Endothelial cell of umbilical vein (primary cell): Measurements from ENCODE around the gene LRRC32. TPM values are rescaled to one million over a fixed set of nuclear protein-coding genes. Genes with fewer than 3 reads are reported as not detected.

Experiments
- BruUV-seq: library from RNA; stranded (reverse); fragments of 400-500 nt; replicated peaks from 2 replicates; lab custom pipeline; 2021; lab: Mats Ljungman, UMichigan
- CTCF ChIA-PET: fragments of 300-600, 350-600 bp; sonication (Branson Sonifier 250); formaldehyde crosslinking; loops from one replicate; lab custom pipeline; 2021; ENCODE audit warnings: antibody characterized with exemption, inconsistent platforms; lab: Charles Lee
- POLR2A ChIA-PET: fragments of 300-600, 350-600 bp; sonication (Branson Sonifier 250); formaldehyde crosslinking; loops from one replicate; lab custom pipeline; 2021; ENCODE audit warnings: antibody characterized with exemption, inconsistent platforms; lab: Charles Lee
- DNase-seq: peaks from one replicate; pipeline ENCODE4 v3.0.0-alpha.2; 2011; ENCODE audit warnings: low read depth, low spot score
- FAIRE-seq: peaks from 2 replicates; lab custom pipeline; 2011; peaks lifted over from hg19 to GRCh38; lab: Jason Lieb, UNC
- H2AFZ ChIP-seq: 2 replicates; pipeline ENCODE4 v1.6.0; 2012; ENCODE audit warnings: low read depth, low read length, control low read depth, inconsistent platforms
- H3K27ac ChIP-seq: 2 replicates; pipeline ENCODE4 v1.5.1; 2011; ENCODE audit warnings: low read depth, mild to moderate bottlenecking, control low read depth, low read length, moderate library complexity; ENCODE audit not compliant: insufficient read depth
- H3K27me3 ChIP-seq, 2 experiments: 2 replicates each; pipeline versions ENCODE4 v1.6.0 to v1.6.1; 2011; ENCODE audit warnings: low read length in 2 of 2, mixed read lengths in 1 of 2; ENCODE audit not compliant: control insufficient read depth in 2 of 2, insufficient read depth in 2 of 2
- H3K36me3 ChIP-seq, 2 experiments: 2 replicates in 1 of 2; 3 replicates in 1 of 2; pipeline ENCODE4 v1.5.1; 2011; ENCODE audit warnings: low read length in 2 of 2, mild to moderate bottlenecking in 1 of 2, moderate library complexity in 1 of 2; ENCODE audit not compliant: control insufficient read depth in 2 of 2, insufficient read depth in 2 of 2; ENCODE audit errors: extremely low read depth in 1 of 2
- H3K4me1 ChIP-seq: 3 replicates; pipeline ENCODE4 v1.5.1; 2011; ENCODE audit warnings: mild to moderate bottlenecking, low read length; ENCODE audit not compliant: control insufficient read depth, insufficient read depth; ENCODE audit errors: extremely low read depth
- H3K4me2 ChIP-seq: 2 replicates; pipeline ENCODE4 v1.6.1; 2011; ENCODE audit warnings: low read length, control low read depth, mixed read lengths; ENCODE audit not compliant: insufficient read depth
- H3K4me3 ChIP-seq, 3 experiments: fragments of 200-600 bp in 1 of 3; sonication (generic), shearing (Covaris generic) in 1 of 3; replicated peaks in 1 of 3; 2 replicates each; pipeline ENCODE4 v1.5.1; 2011 to 2016; ENCODE audit warnings: control low read depth in 3 of 3, low read length in 3 of 3, mild to moderate bottlenecking in 2 of 3, inconsistent platforms in 1 of 3, low read depth in 1 of 3, moderate library complexity in 1 of 3; ENCODE audit not compliant: insufficient read depth in 1 of 3
- H3K79me2 ChIP-seq: 2 replicates; pipeline ENCODE4 v1.6.0; 2012; ENCODE audit warnings: low read length, inconsistent platforms; ENCODE audit not compliant: control insufficient read depth, insufficient read depth
- H3K9ac ChIP-seq: replicated peaks from 2 replicates; pipeline ENCODE3; 2011; ENCODE audit warnings: low read length, control low read depth; ENCODE audit not compliant: insufficient read depth; ENCODE audit errors: extremely low read depth
- H3K9me1 ChIP-seq: replicated peaks from 3 replicates; pipeline ENCODE4 v1.6.0; 2011; ENCODE audit warnings: mild to moderate bottlenecking, low read length; ENCODE audit not compliant: control insufficient read depth, insufficient read depth; ENCODE audit errors: extremely low read depth
- H3K9me3 ChIP-seq: replicated peaks from 2 replicates; pipeline ENCODE4 v1.5.1; 2012; ENCODE audit warnings: low read length, inconsistent platforms; ENCODE audit not compliant: control insufficient read depth, insufficient read depth
- H4K20me1 ChIP-seq: replicated peaks from 2 replicates; pipeline ENCODE3; 2011; ENCODE audit warnings: mild to moderate bottlenecking, low read length; ENCODE audit not compliant: control insufficient read depth, insufficient read depth; ENCODE audit errors: extremely low read depth
- CTCF ChIP-seq, 2 donors: IDR thresholded peaks; 1 replicate in 1 of 2; 2 replicates in 1 of 2; pipeline ENCODE4 v1.5.1; 2011; ENCODE audit warnings: low read length in 2 of 2, mild to moderate bottlenecking in 2 of 2, moderate library complexity in 2 of 2, control low read depth in 1 of 2, inconsistent platforms in 1 of 2, low read depth in 1 of 2; ENCODE audit not compliant: insufficient read depth in 1 of 2; ENCODE audit errors: extremely low read depth in 1 of 2
- FOS ChIP-seq: IDR thresholded peaks from 2 replicates; pipeline ENCODE4 v1.6.1; 2011; ENCODE audit warnings: mild to moderate bottlenecking, low read length, moderate library complexity, borderline replicate concordance; ENCODE audit not compliant: insufficient read depth
- JUN ChIP-seq: IDR thresholded peaks from 2 replicates; pipeline ENCODE4 v1.6.1; 2011; ENCODE audit warnings: borderline replicate concordance, low read depth; ENCODE audit not compliant: insufficient read length, insufficient read depth
- POLR2AphosphoS5 ChIP-seq: IDR thresholded peaks from 2 replicates; pipeline ENCODE4 v1.6.1; 2012; ENCODE audit warnings: low read depth, mild to moderate bottlenecking, control low read depth, low read length, moderate library complexity; ENCODE audit not compliant: insufficient read depth
- dilution Hi-C: fragments of 300-500 bp; cut with MboI; formaldehyde crosslinking; loops from one replicate; pipeline ENCODE4 v1.15.0; 2019; ENCODE audit warnings: low sequenced_read_pairs; ENCODE audit not compliant: extremely low pct_ligation_motif_present
- intact Hi-C: fragments of 100-400 bp; cut with micrococcal nuclease; formaldehyde crosslinking; loops from one replicate; pipeline ENCODE4 v1.10.0; 2022
- polyA plus RNA-seq, 4 experiments: library from polyadenylated mRNA; depleted of rRNA in 3 of 4; stranded (reverse) in 3 of 4; unstranded in 1 of 4; fragments of >200 nt; gene quantifications; 2 replicates each; pipeline versions ENCODE4 v1.2.1 to v1.2.3, GENCODE V29; 2011 to 2012; ENCODE audit warnings: missing spikeins in 1 of 4
- total RNA-seq: library from RNA; stranded (reverse); gene quantifications from 2 replicates; pipeline ENCODE4 v1.2.3, GENCODE V29; 2021
- TF ChIP-seq, protein P1 (sequence below): IDR thresholded peaks from 2 replicates; pipeline ENCODE4 v1.6.1; 2011; ENCODE audit not compliant: insufficient read depth, insufficient read length

Gene LRRC32
- total and polyA plus RNA-seq, 2 donors (not counting 3 experiments of a cell fraction or from before 2014, with no cell fraction given): 77.2 to 117 TPM

DNA sequence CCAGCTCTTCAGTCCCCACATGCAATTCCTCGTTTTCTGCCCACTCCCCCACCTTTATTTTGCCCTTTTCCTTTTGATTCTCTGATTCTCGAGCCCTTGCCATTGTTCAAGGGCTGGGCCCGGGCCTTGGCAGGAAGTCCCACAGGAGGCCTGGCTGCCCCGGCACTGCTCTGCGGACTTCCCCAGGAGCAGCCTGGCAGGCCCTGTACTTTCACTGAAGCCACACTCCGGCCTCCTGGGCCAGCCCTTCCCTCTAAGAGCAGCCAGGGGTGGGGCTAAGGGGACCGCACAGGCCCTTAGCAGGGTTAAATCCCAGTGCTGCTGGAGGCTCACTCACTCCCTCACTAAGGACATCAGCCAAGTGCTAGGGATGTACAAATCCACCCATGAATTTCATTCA lies 4.1 kb downstream of the LRRC32 start:
- DNase-seq: peak; percentile 84
- Histone ChIP-seq H3K4me3 (no peak overlapping the region), H3K9me3 (no peaks in the 10 kb centered on the region), H3K27ac (peak overlapping the region; percentile 87), H3K9ac (peak overlapping the region; percentile 64), H3K27me3 (no peaks in the 10 kb centered on the region), H3K4me2 (no peak overlapping the region), H2AFZ (peak overlapping the region; percentile 27), H3K79me2 (peaks cover 6% of the 10 kb centered on the region), H3K4me1 (peaks cover 70% of the 10 kb centered on the region), H4K20me1 (no peaks in the 10 kb centered on the region), H3K9me1 (no peaks in the 10 kb centered on the region), H3K36me3 (peaks cover 0 to 22% of the 10 kb centered on the region in 2 experiments)
- BruUV-seq: no TSS peak
- intact Hi-C loops (loop anchor here (1.0 kb wide), 1 partner anchor 36 kb away; no protein-coding TSS in a partner anchor), dilution Hi-C loops (no loop called here)
- TF ChIP-seq FOS: no peak
- no peak for TF ChIP-seq CTCF (IDR thresholded peaks at IDR 0.05; ENCODE audit: extremely low read depth in 1 of 2, insufficient read depth in 1 of 2, low read depth in 1 of 2, low read length in 2 of 2)
- TF ChIP-seq POLR2AphosphoS5: peak; percentile 54
- ChIA-PET CTCF (interaction anchor here (0.6 to 1.0 kb wide), 2 partner anchors 10 to 15 kb away, joined by 3 to 4 read pairs; no protein-coding TSS in a partner anchor), POLR2A (no interaction called here)
- FAIRE-seq: peak; percentile 95

DNA sequence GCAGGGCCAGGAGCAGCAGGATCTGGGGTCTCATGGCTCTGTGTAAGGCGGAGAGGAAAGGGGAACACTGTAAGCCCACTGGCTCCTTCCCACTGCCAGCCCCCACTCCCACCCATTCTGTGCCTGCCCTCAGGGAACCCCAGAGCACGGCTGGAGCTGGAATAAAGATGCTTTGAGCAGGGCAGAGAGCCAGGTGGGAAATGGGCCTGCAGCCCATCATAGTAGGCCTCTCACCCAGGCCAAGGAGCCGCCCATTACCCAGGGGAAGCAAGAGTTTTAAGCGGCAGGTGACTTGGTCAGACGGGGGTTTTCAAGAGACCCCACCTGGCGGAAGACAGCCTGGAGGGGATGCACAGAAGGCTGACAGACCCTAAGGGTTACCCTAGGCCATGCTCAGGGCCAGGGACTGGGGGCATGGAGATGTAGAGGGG lies 4.6 kb downstream of the LRRC32 start:
- Histone ChIP-seq H3K9ac (peak overlapping the region; percentile 64), H3K4me3 (no peak overlapping the region), H3K9me1 (no peaks in the 10 kb centered on the region), H2AFZ (peak overlapping the region; percentile 27), H3K79me2 (peaks cover 6% of the 10 kb centered on the region), H3K4me1 (peaks cover 65% of the 10 kb centered on the region), H3K36me3 (peaks cover 0 to 25% of the 10 kb centered on the region in 2 experiments), H4K20me1 (no peaks in the 10 kb centered on the region), H3K4me2 (no peak overlapping the region), H3K9me3 (no peaks in the 10 kb centered on the region), H3K27me3 (no peaks in the 10 kb centered on the region), H3K27ac (peak overlapping the region; percentile 87)
- no TSS peak for BruUV-seq
- no peak for TF ChIP-seq JUN
- TF ChIP-seq, protein P1, sequence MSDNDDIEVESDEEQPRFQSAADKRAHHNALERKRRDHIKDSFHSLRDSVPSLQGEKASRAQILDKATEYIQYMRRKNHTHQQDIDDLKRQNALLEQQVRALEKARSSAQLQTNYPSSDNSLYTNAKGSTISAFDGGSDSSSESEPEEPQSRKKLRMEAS: no peak
- dilution Hi-C loops (no loop called here), intact Hi-C loops (loop anchor here (1.0 kb wide), 1 partner anchor 36 kb away; no protein-coding TSS in a partner anchor)
- FAIRE-seq: no peak
- no peak for DNase-seq
- CTCF ChIA-PET: interaction anchor here (0.6 to 1.9 kb wide), 3 partner anchors 9 to 16 kb away, joined by 3 to 4 read pairs (median 4); no protein-coding TSS in a partner anchor
- POLR2A ChIA-PET: no interaction called here
